Measurements from ENCODE around the gene BEGAIN.

Gene BEGAIN

GRCh38 chr14:100547633-100548294 lies 39.5 kb downstream of the BEGAIN start:
- DNase-seq: peak; percentile 60

DNA sequence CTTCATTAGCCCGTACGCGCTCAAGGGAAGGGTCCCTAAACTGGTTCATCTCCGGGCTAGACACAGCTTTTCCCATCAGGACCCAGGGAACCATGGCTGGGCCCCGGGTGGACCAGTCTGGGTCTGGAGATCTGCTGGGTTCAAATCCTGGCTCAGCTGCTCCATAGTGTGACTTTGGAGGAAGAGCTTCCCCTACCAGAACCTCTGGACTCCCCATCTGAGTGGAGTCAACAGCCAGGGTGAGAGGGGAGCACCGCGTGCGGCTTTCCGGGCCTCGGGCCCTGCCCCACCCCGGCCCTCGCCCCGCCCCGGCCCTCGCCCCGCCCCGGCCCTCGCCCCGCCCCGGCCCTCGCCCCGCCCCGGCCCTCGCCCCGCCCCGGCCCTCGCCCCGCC lies 41.2 kb downstream of the BEGAIN start:
- no peak for DNase-seq

- no peak for DNase-seq
Observed at GRCh38 chr14:100545359-100545758, 41.9 kb downstream of the BEGAIN start.

DNA sequence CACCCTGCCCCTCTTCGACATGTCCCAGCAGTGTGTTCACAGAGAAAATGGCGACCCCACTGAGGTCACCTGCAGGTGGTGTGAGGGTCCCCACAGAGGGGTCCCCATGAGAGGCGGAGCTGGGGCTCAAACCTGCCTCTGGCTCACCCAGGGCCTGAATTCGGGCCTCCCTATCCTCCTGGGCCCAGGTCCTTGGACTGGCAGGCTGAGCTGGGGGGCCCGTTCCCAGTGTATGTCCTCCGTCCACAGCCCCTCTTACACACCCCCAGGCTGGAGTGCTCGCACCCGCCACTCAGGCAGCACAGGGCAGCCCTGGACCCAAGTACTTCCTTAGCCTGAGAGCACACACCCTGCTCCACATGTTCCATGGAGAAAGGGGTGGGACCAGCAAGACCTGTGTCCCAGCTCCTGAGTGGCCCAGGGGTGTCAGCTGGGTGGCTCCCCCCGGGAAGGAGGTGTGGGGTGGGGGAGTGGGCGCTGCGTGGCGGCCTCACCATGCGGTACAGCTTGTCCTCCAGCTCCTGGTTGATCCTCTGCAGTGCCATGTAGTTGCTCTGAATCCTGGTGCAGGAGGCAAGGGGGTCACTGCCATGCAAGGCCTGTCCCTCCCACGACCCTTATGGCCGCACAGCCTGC lies 42.6 kb downstream of the BEGAIN start:
- DNase-seq: no peak

DNA sequence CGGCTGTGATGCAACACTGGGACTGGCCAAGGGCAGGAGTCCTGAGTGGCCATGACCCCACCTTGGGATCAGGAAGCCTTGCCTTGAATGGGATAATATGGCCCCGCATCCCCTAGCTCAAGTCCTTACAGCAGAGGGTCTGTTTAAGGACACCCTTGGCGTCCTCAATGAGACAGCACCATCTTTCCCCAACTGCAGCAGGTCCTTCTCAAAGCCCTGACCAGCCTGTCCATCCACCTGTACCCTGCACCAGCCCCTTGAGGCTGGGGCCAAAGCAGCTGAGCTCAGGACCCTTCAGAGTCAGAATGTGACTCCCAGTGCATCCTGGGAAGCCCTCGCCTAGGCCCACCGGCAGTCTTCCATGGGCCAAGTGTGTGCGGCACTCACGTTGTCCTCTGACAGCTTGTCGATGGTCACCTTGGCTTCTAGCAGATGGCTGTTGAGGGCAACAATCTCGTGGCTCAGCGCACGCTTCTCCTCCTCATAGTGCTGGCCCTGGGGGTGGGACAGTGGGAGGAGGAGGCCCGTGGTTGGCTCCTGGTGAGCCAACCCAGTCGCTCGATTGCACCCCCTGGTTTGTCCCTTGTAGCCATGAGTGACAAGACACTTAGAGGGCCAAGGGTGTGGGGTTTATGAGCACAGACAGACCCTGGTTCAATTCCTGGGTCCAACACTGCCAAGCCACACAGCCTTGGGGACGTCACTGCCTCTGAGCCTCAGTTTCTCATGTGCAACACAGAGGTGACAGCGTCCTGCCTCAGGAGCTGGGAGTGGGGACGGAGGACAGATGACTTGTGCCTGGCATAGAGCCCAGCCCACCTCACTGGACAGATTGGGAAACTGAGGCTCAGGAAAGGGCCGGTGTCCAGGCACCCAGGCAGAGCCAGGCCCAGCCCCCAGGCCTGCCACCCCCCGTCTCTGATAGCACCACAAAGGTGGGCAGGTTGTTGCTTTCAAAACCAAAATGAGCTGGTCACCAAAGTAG lies 43.5 kb downstream of the BEGAIN start:
- no peak for DNase-seq

DNA sequence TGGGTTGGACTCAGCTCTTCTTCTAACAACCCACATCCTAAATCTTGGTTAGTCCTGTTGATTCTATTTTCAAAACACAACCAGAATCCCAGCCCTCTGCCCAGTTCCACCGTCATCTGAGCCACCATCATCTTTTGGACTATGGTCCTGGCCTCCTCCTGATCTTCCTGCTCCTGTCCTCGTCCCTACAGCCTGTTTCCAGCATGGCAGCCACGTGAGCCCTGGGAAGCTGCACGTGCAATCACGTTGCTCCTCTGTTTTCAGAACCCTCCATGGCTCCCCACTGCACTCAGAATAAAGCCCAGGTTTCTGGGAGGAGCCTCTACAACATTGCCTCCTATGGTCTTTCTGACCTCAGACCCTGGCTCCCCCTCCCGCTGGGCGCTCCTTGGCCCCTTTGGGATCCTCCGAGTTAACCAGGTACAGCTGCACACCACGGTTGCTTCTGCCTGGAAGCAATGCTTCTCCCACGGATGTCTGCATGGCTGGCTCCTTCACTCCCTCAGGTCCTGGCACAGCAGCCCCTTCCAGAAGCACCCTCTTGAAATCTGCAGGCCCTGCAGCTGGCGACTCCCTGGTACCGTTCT lies 44.5 kb downstream of the BEGAIN start:
- no peak for DNase-seq

- no peak for DNase-seq
Observed at GRCh38 chr14:100541621-100542560, 45.3 kb downstream of the BEGAIN start.

GRCh38 chr14:100540926-100541620 lies 46.1 kb downstream of the BEGAIN start:
- DNase-seq: no peak

- no peak for DNase-seq
Observed at GRCh38 chr14:100540141-100540925, 46.9 kb downstream of the BEGAIN start.

DNA sequence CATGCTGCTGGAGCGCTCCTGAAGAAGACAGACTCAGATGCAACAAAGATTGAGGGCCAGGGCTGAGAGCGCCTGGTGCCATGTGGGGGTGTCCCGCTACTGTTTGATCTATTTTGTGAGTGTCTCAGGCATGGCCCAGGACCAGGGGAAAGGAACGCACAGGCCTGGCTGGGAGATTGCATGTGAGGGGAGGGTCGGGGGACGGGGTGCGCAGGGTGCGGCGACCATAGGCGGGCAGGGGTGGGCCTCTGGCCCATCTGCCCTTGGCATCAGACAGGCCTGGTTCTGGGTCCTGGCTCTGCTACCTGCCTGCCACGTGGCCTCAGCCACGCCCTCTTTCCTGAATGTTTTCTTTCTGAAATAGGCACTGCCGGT lies 47.5 kb downstream of the BEGAIN start:
- no peak for DNase-seq

- no peak for DNase-seq
Observed at GRCh38 chr14:100539003-100539660, 48.1 kb downstream of the BEGAIN start.

DNA sequence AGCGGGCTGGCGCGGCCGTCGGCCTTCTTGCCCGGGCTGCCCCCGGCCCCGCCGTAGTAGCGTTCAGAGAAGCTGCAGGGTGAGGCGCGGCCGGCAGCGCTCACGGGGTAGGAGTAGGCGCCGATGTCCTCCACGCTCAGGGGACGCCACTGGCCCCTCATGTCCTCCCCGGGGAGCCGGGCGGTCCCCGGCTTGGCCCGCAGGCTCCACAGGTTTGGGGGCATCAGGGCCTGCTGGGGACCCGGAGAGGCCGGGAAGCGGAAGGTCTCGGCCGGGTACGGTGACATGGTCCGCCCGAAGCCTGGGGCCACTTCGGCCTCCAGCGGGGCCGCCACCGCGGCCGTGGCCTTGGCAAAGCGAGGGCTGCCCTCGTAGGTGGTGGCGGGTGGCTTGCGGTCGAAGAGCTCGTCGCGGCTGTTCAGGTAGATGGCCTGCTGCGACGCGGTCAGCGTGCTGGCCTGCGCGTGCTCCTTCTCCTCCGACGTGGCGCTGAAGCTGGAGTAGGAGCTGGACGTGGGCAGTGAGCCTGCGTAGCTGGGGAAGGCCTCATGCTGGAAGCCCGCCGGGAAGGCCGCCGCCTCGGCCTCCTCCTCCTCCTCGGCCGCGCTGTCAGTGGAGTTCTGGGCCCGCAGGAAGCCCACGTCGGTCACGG lies 48.7 kb downstream of the BEGAIN start:
- DNase-seq: no peak

DNA sequence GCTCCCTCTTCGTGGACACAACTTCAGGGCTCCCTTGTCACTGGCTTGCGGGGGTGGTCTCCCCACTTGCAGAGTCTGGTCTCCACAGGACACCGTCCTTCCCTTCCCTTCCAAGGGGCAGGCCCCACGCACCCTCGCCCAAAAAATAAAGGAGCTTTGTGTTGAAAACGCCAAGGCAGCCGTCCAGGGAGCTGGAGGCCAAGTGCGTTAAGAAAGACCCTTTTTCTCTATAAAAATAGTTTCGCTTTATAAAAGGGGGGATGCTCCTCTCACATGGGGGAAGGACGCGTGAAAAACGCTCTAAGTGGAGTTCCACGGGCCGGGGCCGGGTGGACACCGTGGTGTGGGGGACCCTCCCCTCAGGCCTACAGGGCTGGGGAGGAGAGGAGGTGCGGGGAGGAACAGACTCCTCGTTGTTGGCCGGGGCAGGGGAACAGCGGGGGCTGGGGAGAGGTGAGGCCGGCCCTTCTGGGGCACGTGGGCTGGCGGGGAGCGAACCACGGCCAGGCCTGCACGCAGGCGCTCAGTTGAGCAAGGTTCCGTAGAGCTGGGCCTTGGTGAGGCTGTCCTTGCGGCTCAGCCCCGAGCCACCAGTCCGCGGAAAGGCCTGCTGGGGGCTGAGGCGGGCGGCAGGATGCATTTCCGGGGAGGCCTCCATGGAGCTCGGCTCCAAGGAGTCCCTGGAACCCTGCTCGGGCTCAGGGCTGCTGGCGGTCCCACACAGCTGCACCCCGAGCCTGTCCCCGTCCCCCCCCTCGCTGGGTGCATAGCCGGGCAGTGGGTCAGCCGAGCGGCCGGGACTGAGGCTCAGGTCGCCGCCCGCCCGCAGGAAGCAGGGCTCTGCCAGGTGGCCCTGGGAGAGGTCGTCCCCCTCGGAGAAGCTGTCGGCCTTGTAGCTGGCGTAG lies 49.5 kb downstream of the BEGAIN start:
- DNase-seq: no peak

- no peak for DNase-seq
Observed at GRCh38 chr14:100536721-100537445, 50.3 kb downstream of the BEGAIN start.

DNA sequence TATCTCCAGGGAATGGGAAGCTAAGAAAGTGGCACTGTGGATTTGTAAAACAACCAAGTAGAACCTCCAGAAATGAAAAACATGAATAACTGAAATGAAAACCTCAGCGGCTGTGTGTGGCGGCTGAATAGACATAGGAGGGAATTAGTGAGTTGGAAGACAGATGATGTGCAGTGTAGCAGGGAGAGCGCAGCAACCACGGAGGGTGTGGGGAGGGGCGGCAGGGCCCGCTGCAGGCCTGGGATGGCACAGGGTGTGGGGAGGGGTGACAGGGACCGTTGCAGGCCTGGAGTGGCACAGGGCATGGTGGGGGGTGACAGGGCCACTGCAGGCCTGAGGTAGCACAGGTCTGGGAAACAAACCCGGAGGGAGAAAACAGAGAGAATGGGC lies 51.1 kb downstream of the BEGAIN start:
- DNase-seq: no peak

DNA sequence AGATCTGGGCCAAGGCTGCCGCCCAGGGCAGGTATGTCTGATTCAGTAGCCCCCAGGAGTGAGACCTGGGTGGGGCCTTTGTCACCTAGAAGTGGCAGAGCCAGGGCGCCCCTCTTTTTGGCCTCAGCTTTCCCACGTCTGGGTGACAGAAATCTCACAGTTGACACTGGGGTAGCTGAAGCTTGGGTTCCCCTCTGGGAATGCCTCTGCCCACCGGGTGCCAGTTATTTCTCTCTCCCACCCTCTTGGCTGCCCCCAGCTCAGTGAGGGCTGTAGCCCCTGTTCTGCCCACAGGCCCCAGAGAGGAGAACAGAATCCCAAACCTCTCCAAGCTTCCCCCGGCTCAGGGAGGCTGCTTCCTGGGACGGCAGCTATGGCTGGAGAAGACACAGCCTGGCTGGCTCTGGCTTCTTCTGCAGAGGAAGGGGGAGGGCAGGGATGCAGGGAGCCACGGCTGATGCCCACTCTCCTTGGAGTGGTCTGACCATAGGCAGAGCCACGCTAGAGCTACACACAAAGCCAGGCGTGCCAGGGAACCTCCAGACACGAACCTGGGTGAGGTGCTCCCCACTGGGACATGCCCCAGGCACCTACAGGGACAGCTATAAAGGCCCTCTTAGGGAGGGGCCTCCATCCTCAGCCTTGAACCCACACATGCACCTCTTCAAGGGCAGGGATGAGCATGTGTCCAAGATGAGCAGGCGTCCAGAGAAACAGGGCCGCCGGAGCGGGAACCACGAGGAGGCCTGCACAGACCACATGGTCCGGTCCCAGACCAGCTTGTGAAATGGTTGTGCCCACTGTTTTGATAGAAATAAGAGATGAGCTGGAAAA lies 51.7 kb downstream of the BEGAIN start:
- DNase-seq: no peak
